ENCODE results near the gene TRIOBP. TPM values are rescaled to one million over a fixed set of nuclear protein-coding genes. Genes with fewer than 3 reads are reported as not detected.

TRIOBP gene
- total RNA-seq, 1 experiment from 2014 or later = 38.4 TPM

DNA sequence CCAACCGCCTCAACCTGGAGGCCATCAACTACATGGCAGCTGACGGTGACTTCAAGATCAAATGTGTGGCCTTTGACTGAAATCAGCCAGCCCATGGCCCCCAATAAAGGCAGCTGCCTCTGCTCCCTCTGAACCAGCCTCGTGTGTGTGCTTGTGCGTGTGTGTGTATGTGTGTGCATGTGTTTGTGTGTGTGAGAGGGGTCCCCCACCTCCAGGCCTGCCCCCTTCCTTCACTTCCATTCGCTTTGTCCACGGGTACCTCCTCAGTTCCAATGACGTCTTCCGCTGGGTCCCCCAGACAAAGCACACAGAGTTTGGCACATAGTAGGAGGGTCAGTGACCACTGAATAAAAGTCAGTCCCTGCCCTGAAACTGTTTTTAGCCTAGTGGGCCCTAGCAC, 17.2 kb upstream of the TRIOBP start:
- Mint-ChIP-seq H3K27me3 (ENCODE audit: insufficient read depth, unreplicated experiment) (no peaks in the 10 kb centered on the region), H3K36me3 (ENCODE audit: insufficient read depth, unreplicated experiment) (peaks cover 6% of the 10 kb centered on the region), H3K4me3 (ENCODE audit: unreplicated experiment) (no peak overlapping the region), H3K9me3 (ENCODE audit: unreplicated experiment) (no peaks in the 10 kb centered on the region), H3K4me1 (ENCODE audit: low read depth, unreplicated experiment) (peaks cover 7% of the 10 kb centered on the region), H3K27ac (ENCODE audit: unreplicated experiment) (no peak overlapping the region)
- POLR2A ChIA-PET = no interaction called here
- no peak for TF ChIP-seq CTCF (IDR thresholded peaks at IDR 0.05; ENCODE audit: insufficient read depth in 1 of 2, low read depth in 1 of 2, low read length in 1 of 2, severe bottlenecking in 1 of 2, unreplicated experiment in 1 of 2)
- CTCF ChIA-PET = interaction anchor here (0.9 kb wide), 1 partner anchor 36 kb away, joined by 5 read pairs; no protein-coding TSS in a partner anchor
- no peak for DNase-seq
- no peaks in the 10 kb centered on the region for H3K27me3 ChIP-seq (replicated peaks; ENCODE audit: control insufficient read depth, insufficient read depth, low read length)
- intact Hi-C loops (cut with micrococcal nuclease; ENCODE audit: unreplicated experiment) = loop anchor here (5.0 to 10.0 kb wide), 2 partner anchors 75 to 142 kb away; partner anchors contain the start of gene GGA1
- H3K4me1 ChIP-seq = peaks cover 14% of the 10 kb centered on the region; the same call in 1 of the 2 replicates
- no peaks in the 10 kb centered on the region for H3K9me3 ChIP-seq
- no TSS peak for BruUV-seq (replicated peaks)
- H3K36me3 ChIP-seq (ENCODE audit: control insufficient read depth, insufficient read depth, low read length) = no peaks in the 10 kb centered on the region
- H3K4me3 ChIP-seq (ENCODE audit: low read depth, low read length) = no peak overlapping the region

- DNase-seq = no peak
- Histone ChIP-seq H3K4me3 (ENCODE audit: low read depth, low read length) (no peak overlapping the region), H3K9me3 (no peaks in the 10 kb centered on the region), H3K4me1 (peaks cover 18% of the 10 kb centered on the region; the same call in 1 of the 2 replicates), H3K36me3 (ENCODE audit: control insufficient read depth, insufficient read depth, low read length) (no peaks in the 10 kb centered on the region), H3K27me3 (replicated peaks; ENCODE audit: control insufficient read depth, insufficient read depth, low read length) (no peaks in the 10 kb centered on the region)
- no peak for TF ChIP-seq CTCF (IDR thresholded peaks at IDR 0.05; ENCODE audit: insufficient read depth in 1 of 2, low read depth in 1 of 2, low read length in 1 of 2, severe bottlenecking in 1 of 2, unreplicated experiment in 1 of 2)
- Mint-ChIP-seq H3K4me3 (ENCODE audit: unreplicated experiment) (no peak overlapping the region), H3K36me3 (ENCODE audit: insufficient read depth, unreplicated experiment) (peaks cover 6% of the 10 kb centered on the region), H3K27ac (ENCODE audit: unreplicated experiment) (no peak overlapping the region), H3K9me3 (ENCODE audit: unreplicated experiment) (no peaks in the 10 kb centered on the region), H3K4me1 (ENCODE audit: low read depth, unreplicated experiment) (peaks cover 7% of the 10 kb centered on the region), H3K27me3 (ENCODE audit: insufficient read depth, unreplicated experiment) (no peaks in the 10 kb centered on the region)
- BruUV-seq (replicated peaks) = no TSS peak
- CTCF ChIA-PET = interaction anchor here (0.9 to 2.0 kb wide), 4 partner anchors 22 to 46 kb away, joined by 3 to 43 read pairs (median 10); partner anchors contain the start of gene PDXP
- POLR2A ChIA-PET = no interaction called here
- intact Hi-C loops (cut with micrococcal nuclease; ENCODE audit: unreplicated experiment) = loop anchor here (5.0 to 10.0 kb wide), 2 partner anchors 76 to 143 kb away; partner anchors contain the start of gene GGA1
These were observed 16.5 kb upstream of the TRIOBP start for GRCh38 chr22:37680191-37680851.

- peaks cover 21% of the 10 kb centered on the region; the same call in 1 of the 2 replicates for H3K4me1 ChIP-seq
- H3K27me3 Mint-ChIP-seq (ENCODE audit: insufficient read depth, unreplicated experiment) = no peaks in the 10 kb centered on the region
- BruUV-seq (replicated peaks) = no TSS peak
- ChIA-PET CTCF (interaction anchor here (0.6 to 2.0 kb wide), 10 partner anchors 13 to 131 kb away, joined by 3 to 43 read pairs (median 6); partner anchors contain the start of genes LGALS2 and PDXP), POLR2A (interaction anchor here (1.2 kb wide), 1 partner anchor 38 kb away, joined by 3 read pairs; no protein-coding TSS in a partner anchor)
- H3K9me3 ChIP-seq = no peaks in the 10 kb centered on the region
- no peak overlapping the region for H3K4me3 Mint-ChIP-seq (ENCODE audit: unreplicated experiment)
- H3K27ac Mint-ChIP-seq (ENCODE audit: unreplicated experiment) = peak overlapping the region; percentile 62
- H3K9me3 Mint-ChIP-seq (ENCODE audit: unreplicated experiment) = no peaks in the 10 kb centered on the region
- H3K36me3 Mint-ChIP-seq (ENCODE audit: insufficient read depth, unreplicated experiment) = peaks cover 9% of the 10 kb centered on the region
- no peak overlapping the region for H3K4me3 ChIP-seq (ENCODE audit: low read depth, low read length)
- DNase-seq = no peak
- no peaks in the 10 kb centered on the region for H3K36me3 ChIP-seq (ENCODE audit: control insufficient read depth, insufficient read depth, low read length)
- no peak for TF ChIP-seq CTCF (IDR thresholded peaks at IDR 0.05; ENCODE audit: insufficient read depth in 1 of 2, low read depth in 1 of 2, low read length in 1 of 2, severe bottlenecking in 1 of 2, unreplicated experiment in 1 of 2)
- intact Hi-C loops (cut with micrococcal nuclease; ENCODE audit: unreplicated experiment) = loop anchor here (1.0 to 10.0 kb wide), 3 partner anchors 38 to 144 kb away; partner anchors contain the start of gene GGA1
- peaks cover 7% of the 10 kb centered on the region for H3K4me1 Mint-ChIP-seq (ENCODE audit: low read depth, unreplicated experiment)
- no peaks in the 10 kb centered on the region for H3K27me3 ChIP-seq (replicated peaks; ENCODE audit: control insufficient read depth, insufficient read depth, low read length)
These were observed 15.8 kb upstream of the TRIOBP start for GRCh38 chr22:37681001-37681424.

Measured in Caco-2 (cell line).